ENCODE data around the gene AP3S2.

The AP3S2 gene

DNA sequence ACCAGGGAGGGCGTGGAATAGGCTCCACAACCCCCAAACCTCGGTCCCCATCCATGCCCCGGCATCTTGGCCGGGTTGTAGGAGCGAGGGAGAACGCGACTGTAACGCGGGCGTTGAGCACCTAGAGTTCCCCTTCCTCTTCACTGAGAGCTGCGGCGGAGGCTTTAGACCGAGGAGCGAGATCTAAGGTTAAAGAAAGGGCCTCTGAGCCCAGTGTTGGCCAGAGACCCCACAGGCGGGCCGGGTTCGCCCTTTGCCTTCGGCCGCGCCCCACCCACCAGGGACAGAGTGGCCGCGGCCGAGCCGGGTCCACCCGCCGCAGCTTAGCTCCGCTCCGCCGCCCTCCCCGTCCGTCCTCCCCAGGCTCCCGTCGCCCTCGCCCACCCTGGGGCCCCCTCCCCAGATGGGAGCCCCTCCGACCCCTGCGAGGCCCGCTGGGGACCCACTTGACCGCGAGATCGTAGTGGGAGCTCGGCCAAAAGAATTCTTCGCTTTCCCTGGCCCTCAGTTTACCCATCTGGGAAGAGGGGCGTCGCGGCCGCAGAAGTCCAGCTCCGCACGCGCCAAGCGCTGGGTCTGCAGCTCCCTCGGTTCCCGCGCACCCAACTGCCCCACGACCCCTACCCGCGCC, 79.6 kb downstream of the AP3S2 start:
- no peak for DNase-seq (ENCODE audit: low read depth)

DNA sequence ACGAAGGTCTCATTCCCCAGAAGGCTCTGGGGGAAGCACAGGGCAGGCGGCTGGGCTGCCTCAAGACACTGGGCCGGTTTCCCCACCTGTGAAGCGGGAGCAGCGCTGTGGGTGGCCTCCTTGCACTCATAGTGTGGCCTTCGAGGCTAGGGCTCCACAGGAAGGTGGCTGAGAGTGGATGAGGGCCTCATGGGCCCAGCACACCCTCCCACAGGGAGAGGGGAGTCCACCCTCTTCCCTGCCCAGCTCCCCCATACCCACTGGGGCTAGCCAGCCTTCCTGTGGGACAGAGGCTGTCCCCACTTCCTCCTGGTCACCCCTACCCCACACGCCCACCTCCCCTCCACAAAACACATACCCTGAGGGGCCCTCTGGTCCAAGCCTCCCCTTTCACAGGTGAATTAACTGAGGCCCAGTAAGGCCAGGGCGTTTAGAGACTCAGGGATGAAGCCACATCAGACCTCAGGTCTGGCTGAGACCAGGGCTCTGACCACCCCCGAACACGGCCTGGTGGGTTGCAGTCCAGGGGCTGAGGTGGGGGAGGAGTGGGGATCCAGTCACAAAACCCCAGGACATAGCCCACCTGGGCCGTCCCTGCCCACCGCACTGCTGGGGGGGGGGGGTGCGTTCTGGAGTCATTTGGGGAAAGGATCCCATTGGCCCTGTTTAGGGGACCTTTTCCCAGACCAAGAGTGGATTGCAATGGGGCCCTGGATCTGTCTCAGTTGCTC, 80.2 kb downstream of the AP3S2 start:
- no peak for DNase-seq (ENCODE audit: low read depth)

DNA sequence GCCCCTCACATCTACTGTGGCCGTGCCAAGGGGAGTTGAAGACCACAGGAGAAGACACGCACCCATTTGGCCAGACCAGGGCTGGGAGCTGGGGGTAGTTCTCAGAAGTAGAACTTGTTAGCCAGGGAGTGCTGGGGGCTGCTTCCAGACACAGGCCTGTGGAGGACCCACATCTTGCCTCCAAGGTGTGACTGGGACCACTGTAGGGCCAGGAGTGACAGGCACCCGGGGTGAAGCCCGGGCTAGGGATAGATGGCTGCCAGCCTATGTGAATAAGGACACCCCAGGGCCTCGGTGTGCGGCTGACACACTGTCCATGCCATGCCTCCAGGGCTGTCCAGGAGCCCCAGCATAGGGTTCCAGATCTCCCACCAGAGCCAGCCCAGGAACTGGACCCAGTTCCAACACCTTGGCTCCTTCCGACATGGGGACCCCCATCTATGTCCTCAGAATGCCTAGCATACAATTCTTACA, 80.9 kb downstream of the AP3S2 start:
- no peak for DNase-seq (ENCODE audit: low read depth)

DNA sequence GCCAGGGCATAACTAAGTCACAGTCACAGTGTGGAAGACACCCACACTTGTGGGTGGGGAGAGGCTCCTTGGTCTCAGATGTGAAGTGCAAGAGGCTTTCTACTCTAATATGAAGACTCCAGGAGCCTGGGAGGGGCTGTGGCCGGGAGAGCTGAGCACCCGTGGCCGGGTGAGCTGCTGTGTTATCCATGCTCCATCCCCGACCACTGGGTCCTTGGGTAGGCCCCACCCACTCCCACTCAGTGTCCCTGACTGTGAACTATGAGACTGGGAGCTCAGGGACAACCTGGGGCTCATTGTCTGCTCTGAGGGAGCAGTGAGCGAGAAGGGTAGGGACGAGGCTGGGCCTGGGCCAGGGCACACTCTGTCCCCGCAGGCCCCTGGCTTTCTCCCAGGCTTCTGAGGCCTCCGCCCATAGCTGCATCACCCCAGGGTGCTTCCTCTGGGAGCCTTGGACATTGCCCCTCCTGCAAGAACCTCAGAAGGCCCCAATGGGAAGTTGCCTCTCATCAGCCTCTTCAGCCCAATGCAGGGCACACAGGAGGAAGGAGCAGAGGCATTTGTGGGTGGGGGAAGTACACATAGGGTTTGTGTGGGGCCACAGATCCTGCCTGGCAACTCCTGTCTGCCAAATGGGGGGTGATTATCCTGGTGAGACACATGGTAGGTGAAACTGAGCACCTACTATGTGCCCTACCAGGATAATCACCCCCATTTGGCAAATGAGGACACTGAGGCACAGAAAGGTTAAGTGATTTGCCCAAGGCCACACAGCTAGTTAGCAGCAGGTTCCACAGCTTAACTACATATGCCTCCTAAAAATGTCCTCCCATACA, 81.6 kb downstream of the AP3S2 start:
- DNase-seq (ENCODE audit: low read depth) = no peak

DNA sequence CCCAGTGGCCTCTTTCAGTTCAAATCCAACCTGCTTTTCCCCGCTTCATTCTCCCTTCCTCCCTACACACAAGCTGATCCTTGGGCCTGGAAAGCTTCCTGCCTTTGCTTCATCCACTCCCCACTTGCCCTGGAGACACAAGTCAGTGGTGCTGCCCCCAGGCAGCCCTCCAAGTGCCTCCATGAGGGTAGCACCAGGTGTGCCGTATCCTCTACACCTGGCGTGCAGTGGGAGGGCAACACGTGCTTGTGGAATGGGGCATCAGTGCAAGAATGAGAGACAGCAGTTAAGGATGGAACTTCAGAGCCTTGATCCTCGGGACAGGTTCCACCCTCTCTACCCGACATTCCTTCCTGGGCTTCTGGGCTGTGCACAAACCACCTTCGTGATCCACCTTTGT, 83.0 kb downstream of the AP3S2 start:
- DNase-seq (ENCODE audit: low read depth) = no peak

DNA sequence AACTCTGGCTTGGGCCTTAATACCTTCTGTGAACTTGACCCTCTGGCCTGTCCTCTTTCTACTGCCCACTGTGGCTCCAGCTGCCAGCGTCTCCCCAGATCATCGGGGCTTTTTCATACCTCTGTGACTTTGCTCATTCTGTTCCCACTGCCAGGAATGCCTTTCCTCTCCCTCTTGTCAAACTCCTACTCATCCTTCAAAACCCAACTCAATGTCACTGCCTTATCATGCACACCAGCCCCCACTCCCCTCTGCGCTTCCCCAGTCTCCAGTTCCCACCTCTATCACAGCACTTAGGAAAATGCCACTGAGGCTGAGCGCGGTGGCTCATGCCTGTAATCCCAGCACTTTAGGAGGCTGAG, 84.0 kb downstream of the AP3S2 start:
- DNase-seq (ENCODE audit: low read depth) = no peak

DNA sequence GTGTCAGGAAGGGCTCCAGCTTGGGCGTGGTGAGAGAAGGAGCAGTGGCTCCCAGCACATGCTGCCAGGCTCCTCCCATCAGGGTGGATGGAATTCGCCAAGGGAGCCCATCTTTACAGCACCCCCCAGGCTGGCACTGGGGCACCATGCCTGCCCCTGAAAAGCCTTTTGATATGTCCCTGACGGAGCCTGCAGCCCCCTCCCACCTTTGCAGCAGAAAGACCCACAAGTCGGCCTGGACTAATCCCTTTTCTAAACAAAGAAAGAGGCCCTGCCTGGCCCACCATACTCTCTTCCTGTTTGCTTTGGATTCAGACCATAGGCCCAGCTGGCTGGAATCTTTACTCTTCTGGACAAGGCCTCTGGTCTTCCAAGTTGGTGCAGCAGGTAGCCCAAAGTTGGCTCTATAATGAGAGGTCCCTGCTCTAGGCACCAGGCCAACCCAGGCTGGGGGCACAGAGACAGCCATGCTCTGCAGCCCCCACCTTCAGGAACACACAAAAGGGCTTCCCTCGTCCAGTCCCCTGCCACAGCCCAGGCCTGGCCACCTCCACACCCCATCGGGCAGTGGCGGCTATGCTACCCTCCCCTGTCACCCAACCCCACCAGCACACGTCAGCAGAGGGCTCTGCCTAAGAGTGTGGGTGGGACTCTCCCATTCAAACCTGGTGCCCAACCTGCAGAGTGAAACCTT, 84.6 kb downstream of the AP3S2 start:
- DNase-seq (ENCODE audit: low read depth) = no peak

DNA sequence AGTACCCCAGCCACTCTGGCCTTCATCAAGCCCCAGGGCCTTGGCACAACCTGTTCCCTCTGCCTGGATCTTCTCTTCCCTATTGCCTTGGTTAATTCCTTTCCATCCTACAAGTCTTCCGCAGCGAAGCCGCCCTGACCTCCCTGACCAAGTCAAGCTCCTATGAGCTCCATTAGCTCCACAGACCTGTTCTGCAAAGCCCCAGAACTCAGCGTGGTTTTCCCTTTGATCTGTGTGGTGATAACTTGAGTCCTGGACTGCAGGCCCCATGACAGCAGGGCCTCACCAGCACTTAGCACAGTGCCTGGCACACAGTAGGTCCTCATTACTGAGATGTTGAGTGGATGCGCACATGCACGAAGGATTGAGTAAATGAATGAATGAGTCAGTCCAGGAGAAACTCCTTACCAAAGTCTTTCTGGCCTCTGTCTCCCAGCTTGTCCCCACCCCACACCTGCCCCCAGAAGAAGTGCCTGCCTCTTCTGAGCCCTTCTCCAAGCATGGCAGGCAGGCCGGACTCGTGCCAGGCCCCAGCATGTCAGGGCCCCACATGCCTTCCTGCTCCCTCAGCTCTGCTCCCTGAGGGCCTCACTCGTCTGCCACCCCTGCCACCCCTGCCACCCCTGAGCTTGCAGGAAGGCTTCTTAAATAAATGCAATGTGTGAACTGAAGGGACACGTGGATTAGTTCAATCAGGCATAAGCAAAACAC, 85.5 kb downstream of the AP3S2 start:
- DNase-seq (ENCODE audit: low read depth) = no peak

DNA sequence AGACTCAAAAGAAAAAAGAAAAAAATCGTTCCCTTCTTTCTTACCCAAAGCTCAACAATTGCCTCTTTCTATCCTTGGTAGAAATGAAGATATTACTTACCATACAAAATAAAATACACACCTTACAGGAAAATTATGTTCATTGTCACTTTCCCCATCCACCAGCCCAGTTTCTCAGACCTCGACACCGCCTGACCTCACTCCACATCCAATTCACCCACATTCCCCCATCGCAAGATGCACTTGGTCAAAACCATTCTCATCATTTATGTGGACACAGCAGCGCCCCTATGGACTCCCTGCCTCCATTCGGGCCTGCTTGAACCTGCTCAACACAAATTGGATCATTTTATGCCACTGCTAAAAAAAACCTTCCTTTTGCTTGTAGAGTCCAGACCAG, 86.1 kb downstream of the AP3S2 start:
- no peak for DNase-seq (ENCODE audit: low read depth)

DNA sequence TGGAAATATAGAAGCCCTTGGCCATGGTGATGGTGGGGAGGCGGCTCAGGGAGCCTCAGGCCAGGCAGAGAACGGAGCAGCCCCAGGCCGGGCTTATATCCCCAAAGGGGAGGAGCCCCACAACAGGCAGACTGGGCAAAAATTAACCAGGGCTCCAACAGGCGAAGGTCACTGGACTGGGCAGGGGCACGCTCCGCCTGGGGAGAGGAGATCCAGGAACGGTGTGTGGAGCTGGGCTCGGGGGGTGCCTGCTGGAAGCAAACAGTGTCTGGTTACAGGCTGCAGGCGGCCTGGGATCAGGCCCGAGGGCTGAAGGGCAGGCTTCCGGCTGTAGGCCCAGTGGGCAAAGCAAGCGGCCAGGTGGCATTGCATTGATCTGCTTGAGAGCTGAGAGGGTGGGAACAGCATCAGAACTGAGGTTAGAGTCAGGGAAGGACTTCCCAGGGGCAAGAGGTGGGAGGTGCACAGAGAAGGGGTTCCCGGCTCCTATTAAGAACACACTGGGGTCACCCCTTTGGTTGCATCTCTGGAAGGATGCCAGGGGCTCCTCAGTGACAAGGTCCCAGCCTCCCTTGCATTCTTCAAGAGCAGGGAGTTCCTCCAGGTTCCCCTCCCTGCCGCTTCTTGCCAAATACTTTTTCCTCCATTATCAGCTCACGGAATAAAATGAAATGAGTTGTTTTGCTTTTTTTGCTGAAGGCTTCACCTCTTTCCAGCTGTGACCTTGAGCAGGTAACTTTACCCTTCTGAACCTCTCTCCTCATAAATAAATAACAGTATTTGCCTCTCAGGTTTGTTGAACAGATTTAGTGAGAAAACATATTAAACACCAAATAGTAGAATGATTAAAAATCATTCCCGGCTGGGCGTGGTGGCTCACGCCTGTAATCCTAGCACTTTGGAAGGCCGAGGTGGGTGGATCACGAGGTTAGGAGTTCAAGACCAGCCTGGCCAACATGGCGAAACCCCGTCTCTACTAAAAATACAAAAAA, 86.9 kb downstream of the AP3S2 start:
- DNase-seq (ENCODE audit: low read depth) = no peak

DNA sequence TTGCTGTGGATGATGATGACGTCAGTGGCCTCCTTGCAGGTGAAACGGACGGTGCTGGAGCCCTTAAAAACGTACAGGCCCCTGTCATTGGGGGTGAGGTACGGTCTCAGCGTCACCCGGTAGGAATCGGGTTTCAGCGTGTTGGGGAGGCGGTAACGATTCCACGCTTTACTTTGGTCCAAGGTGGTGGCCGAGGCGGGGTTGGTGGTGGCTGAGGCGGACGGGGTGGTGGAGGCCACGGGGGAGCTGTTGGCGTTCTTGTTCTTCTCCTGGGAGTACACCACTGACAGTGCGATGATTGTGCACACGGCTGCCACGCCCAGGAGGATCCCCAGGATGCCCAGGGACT, 87.6 kb downstream of the AP3S2 start:
- no peak for DNase-seq (ENCODE audit: low read depth)

DNA sequence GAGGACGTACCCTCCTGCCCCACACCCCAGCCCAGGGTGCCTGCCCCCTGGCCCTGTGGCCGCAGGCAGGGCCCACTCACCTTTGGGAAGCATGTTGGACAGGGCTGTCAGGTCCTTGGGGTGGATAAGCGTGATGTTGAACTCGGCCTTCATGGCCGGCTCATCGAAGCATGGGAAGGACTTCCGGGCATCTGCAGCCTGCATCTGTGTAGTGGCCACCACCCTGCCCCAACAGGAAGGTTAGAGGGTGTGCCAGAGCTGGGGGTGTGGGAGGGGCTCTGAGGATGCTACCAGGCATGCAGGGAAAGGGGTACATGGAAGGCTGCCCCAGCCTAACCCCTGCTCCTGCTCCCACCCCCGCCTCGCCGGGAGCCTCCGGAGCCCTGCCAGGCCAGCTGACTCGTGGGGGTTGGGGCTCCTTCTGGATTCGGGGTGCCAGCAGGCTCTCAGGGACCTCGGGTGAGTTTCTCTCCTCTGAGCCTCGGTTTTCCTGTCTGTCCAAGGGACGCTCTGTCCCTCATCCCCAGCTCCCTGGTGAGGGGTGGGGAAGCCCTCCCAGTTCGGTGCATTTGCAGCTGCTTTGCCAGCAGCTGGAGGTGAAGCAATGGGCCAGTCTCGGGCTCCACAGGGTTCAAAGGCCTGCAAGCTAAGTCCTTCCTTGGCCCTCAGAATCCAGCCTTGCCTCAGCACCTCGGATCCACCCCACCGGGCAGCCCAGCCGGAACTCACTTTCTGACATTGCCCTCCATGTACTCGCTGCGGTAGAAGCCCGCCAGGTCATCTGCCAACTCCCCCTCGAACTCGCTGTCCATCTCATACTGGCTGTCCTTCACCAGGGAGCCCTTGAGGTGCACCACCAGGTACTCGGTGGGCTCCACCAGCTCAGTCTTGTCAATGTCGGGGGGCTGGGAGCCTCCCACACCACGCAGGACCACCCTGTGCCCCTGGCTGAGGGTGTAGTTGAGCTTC, 88.3 kb downstream of the AP3S2 start:
- DNase-seq (ENCODE audit: low read depth) = no peak

DNA sequence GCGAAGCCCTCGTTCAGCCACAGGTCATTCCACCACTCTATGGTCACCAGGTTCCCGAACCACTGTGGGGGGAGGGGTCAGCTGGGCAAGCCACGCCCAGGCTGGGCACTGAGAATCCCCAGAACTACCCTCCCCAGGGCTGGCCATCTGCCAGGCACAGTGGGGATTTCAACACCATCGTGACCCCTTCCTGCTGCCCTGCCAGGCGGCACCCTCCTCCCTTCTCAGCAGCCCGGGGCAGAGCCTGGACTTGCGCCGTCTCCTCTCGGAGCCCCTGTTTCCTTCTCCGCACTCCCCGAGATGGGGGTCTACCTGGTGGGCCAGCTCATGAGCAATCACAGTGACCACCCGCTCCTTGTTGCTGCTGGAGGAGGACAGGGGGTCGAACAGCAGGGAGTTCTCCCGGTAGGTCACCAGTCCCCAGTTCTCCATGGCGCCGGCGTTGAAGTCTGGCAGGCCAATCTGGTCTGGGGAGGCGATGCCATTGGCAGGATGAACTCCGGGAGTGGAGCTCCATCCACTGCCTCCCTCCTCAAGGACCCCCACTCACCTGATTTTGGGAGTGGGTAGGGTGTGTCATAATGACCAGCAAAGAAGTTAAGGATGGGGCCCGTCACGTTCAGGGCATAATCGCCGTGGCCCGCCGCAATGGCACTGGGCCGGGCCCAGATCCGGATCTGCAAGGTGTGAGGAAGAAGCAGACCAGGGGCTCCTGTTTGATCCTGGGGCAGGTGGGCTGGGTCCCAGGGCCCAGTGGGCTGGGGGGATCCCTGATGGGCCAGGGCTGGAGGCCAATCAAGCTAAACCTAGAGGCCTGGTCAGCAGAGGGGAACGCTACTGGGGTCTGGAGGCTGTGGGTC, 89.6 kb downstream of the AP3S2 start:
- DNase-seq (ENCODE audit: low read depth) = no peak

DNA sequence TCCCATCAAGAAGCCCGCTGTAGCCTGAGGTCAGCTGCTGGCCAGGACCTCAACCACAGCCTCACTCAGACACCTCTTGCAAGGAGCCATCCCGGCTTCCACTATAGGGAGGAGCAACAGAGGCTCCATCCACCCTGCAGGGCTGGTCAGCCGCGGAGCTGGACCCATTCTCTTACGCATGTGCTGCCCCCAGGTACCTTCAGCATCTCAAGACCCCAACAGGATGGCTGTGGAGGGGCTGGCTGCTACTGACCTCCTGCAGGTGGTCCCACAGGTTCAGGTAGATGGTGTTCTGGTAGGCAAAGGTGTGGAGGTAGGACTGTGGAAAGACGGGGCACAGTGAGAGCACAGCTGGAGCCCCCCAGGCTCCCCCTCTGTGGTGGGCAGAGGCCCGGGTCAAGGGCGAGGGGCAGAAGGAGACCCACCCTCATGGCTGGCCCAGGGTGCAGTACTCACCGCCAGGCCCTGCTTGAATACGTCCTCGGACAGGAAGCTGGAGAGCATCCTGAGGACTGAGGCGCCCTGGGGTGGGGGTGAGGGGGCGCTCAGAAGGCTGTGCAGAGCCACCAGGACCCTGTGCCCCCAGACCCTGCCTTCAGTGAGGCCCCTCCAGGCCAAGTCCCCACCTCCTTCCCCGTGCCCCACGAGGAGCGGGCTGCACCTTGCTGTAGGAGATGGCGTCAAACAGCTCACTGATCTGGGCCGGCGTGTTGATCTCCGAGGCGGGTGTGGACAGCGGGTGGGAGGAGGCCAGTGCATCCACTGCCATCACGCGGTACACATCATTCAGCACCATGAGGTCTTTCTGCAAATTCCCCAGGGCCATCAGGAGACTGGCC, 90.6 kb downstream of the AP3S2 start:
- DNase-seq (ENCODE audit: low read depth) = no peak

DNA sequence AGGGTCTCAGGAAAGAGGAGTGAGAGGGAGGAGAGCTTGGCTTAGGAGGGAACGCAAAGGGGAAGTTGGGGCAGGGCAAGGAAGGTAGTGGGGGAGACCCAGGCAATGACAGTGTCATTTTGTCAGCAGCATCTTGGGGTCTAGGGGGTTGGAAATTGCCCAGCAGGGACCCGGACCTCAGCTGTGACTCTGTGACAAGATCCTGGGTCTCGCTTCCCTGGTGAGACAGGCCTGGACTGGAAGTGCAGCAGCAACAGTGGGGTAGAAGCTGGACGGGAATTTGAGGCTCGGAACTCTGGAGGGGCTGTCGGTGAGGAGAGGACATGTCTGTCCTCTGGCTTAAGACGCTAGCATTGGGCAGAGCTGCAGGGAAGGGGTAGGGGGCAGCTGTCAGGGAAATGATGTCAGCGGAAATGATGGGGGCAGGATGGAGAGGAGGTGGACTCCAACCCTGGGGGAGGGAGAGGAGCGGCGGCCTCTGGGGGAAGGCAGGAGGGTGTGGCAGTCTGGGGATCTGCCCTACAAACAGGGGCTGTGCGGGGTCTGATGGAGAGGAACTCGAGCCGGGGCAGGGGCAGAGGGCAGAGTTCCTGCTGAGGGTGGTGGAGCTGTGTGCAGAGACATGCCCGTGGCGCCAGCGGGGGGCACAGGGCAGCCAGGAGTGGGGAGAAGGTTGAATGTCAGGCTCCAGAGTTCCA, 91.4 kb downstream of the AP3S2 start:
- no peak for DNase-seq (ENCODE audit: low read depth)

DNA sequence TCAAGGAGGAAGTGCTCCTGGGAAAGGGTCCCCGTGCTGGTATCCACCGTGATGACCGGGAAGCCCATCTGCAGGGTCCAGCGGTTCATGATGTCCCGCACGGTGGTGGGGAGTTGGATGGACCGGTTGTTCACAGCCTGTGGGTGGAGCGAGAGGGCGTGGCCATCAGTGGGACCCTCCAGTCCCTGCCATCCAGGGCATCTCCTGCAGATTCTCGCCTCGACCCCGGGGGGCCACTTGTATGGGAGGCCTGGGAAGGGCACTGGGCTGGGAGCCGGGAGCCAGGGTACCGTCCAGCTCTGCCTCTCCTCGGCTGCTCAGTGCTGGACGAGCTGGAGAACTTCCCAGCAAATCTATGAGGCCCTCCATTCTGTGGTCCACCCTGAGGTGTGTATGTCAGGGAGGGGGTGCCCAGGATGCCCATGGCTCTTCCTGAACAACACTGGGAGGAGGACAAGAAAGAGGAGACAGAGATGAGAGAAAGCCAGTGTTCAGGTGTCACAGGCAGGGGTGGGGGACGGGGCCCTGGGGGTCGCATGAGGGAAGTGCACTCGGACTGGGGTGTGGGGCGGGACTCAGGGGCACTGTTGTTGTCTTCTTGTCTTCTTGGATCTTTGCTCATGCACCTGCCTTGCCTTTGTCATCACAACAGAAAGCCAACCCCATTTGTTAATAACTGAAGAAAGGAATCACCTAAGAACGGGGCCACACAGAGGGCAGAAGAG, 92.2 kb downstream of the AP3S2 start:
- DNase-seq (ENCODE audit: low read depth) = no peak

Data from activated T-cell treated with anti-CD3 and anti-CD28 coated beads for 1 hour (primary cell).